ENCODE results near the gene CNOT9. TPM values are rescaled to one million over a fixed set of nuclear protein-coding genes. Genes with fewer than 3 reads are reported as not detected.

CNOT9 gene
- total and polyA plus RNA-seq, 10 donors, result 18.8 to 61.6 (median 46.4) TPM

DNA sequence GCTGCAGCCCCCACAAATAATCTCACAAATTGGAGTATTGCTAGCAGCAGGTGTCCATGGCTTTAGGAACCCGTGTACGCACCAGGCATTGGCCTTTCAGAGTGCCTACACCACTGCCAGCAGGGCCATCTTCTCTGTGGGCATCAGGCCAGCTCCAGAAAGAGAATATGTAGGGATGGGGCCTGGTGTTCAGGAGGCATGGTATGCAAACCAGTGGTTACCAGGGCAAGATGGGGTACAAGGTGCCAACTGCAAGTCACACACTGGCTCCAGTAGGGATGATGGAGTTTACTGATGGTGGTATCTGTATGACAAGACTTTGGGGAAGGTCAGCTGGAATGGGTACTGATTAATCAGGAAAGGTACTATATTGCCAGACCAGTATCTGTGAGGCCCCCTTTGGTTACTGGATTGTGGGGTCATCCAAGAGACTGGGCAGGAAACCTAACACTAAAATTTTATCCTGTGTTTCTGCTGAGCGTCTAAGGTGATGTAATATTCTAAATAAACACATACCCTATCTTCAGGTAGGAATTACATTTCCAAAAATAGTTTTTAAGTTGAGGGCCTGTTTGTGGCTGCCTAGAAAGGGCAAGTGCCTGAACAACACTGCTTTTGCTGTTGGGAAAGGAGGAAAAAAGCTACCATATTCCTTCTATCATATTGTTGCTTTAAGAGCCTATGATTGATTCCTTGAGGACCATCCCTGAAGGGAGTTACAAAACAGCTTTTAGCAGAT is 9.0 kb downstream of the CNOT9 start:
- H3K27me3 ChIP-seq (replicated peaks in 1 of 7), result no peaks in the 10 kb centered on the region
- 89 to 96% (median 94%) methylated on average over 3 of the region's 3 CpGs for whole genome bisulfite sequencing, 5 donors
- no peaks in the 10 kb centered on the region for H3K9me3 ChIP-seq
- no peak for DNase-seq
- H3K4me1 ChIP-seq, result peaks cover 0 to 65% (median 25%) of the 10 kb centered on the region in 6 donors
- H3K27ac ChIP-seq, result no peak overlapping the region
- peaks cover 0 to 79% (median 24%) of the 10 kb centered on the region in 6 donors for H3K36me3 ChIP-seq
- H3K4me3 ChIP-seq, result no peak overlapping the region
- intact Hi-C loops (cut with DNase I; ENCODE audit: low total_unique reads), result no loop called here
- TF ChIP-seq POLR2A (IDR thresholded peaks at IDR 0.05) (no peak), POLR2AphosphoS5 (IDR thresholded peaks at IDR 0.05) (no peak)
- TF ChIP-seq, protein P1, sequence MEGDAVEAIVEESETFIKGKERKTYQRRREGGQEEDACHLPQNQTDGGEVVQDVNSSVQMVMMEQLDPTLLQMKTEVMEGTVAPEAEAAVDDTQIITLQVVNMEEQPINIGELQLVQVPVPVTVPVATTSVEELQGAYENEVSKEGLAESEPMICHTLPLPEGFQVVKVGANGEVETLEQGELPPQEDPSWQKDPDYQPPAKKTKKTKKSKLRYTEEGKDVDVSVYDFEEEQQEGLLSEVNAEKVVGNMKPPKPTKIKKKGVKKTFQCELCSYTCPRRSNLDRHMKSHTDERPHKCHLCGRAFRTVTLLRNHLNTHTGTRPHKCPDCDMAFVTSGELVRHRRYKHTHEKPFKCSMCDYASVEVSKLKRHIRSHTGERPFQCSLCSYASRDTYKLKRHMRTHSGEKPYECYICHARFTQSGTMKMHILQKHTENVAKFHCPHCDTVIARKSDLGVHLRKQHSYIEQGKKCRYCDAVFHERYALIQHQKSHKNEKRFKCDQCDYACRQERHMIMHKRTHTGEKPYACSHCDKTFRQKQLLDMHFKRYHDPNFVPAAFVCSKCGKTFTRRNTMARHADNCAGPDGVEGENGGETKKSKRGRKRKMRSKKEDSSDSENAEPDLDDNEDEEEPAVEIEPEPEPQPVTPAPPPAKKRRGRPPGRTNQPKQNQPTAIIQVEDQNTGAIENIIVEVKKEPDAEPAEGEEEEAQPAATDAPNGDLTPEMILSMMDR (IDR thresholded peaks at IDR 0.05 in 8 of 11, conservative IDR thresholded peaks at IDR 0.05 in 3 of 11), result no peak

DNA sequence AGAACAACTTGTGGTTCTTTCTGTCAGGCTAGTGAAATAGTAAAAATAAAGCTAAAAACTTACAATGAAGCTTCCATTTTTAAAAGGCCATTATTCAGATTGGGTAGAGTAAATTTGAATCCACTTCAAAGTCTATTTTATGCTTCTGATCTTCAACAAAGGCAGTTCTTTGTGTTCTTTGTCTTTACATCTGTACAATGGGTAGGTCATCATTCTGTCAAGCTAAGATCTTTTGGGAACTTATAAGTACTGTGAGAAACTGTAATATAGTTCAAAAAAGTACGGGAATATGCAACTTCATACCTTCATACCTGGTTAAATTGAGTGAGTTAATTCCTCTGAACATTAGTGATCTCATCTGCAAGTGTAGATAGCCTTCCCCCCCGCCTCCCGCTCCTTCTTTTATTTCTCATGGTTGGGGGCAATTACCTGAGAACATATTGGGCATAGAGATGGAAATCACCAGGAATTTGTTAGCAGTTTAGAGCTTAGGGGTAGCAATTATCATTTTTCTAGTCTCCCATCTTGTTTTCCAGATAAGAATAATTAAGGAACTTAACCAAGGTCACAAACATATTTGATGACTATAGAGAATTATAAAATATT is 9.7 kb downstream of the CNOT9 start:
- no peak overlapping the region for H3K27ac ChIP-seq
- TF ChIP-seq, protein P1 (IDR thresholded peaks at IDR 0.05 in 8 of 11, conservative IDR thresholded peaks at IDR 0.05 in 3 of 11), result no peak
- no peak for TF ChIP-seq POLR2AphosphoS5 (IDR thresholded peaks at IDR 0.05)
- no peak for TF ChIP-seq POLR2A (IDR thresholded peaks at IDR 0.05)
- H3K27me3 ChIP-seq (replicated peaks in 1 of 7), result no peaks in the 10 kb centered on the region
- H3K9me3 ChIP-seq, result no peaks in the 10 kb centered on the region
- DNase-seq, result no peak
- 95 to 99% (median 97%) methylated on average over 3 of the region's 3 CpGs for whole genome bisulfite sequencing, 5 donors
- H3K4me3 ChIP-seq, result no peak overlapping the region
- H3K36me3 ChIP-seq, result peaks cover 0 to 79% (median 26%) of the 10 kb centered on the region in 6 donors
- peaks cover 0 to 57% (median 21%) of the 10 kb centered on the region in 6 donors for H3K4me1 ChIP-seq
- intact Hi-C loops (cut with DNase I; ENCODE audit: low total_unique reads), result no loop called here

DNA sequence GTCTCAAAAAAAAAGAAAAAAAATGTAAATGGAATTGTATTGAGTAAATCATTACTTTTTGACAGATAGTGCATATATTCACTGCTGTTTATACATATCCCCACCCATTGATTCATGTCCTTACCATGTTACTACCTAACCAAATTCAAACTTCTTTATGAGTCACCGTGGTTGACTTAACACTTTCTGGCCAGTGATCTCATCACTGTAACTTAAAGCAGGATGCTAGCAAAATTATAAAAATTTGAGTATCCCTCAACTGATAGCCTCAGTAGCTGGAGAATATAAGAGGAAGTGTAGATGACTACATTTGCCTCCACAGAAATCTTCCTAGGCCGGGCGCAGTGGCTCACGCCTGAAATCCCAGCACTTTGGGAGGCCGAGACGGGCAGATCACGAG is 13.4 kb downstream of the CNOT9 start:
- Histone ChIP-seq H3K27me3 (replicated peaks in 1 of 7) (no peaks in the 10 kb centered on the region), H3K4me3 (no peak overlapping the region), H3K36me3 (peaks cover 0 to 87% (median 59%) of the 10 kb centered on the region in 6 donors), H3K27ac (no peak overlapping the region), H3K4me1 (peaks cover 0 to 26% (median 10%) of the 10 kb centered on the region in 6 donors), H3K9me3 (no peaks in the 10 kb centered on the region)
- DNase-seq, result no peak
- TF ChIP-seq, protein P1 (IDR thresholded peaks at IDR 0.05 in 8 of 11, conservative IDR thresholded peaks at IDR 0.05 in 3 of 11), result no peak
- TF ChIP-seq POLR2AphosphoS5 (IDR thresholded peaks at IDR 0.05), result no peak
- no peak for TF ChIP-seq POLR2A (IDR thresholded peaks at IDR 0.05)
- WGBS, 5 donors, result 83 to 95% (median 89%) methylated on average over 7 of the region's 7 CpGs
- intact Hi-C loops (cut with DNase I; ENCODE audit: low total_unique reads), result no loop called here

All from spleen (tissue), 11 donors.